Neuronal stem cell (in vitro differentiated cells): ENCODE measurements around the gene APPBP2.

Experiments used
- DNase-seq: peaks from one replicate; pipeline ENCODE4 v3.0.0-alpha.2; 2013; ENCODE audit warnings: low spot score
- H2AFZ ChIP-seq: one replicate; pipeline ENCODE4 v1.6.1; 2013; ENCODE audit warnings: mild to moderate bottlenecking, low read length, inconsistent platforms
- H2AK5ac ChIP-seq: 2 replicates; pipeline ENCODE4 v1.6.1; 2013; ENCODE audit warnings: low read depth, mild to moderate bottlenecking, inconsistent platforms, low read length, moderate library complexity, mixed read lengths
- H2BK120ac ChIP-seq: 2 replicates; pipeline ENCODE4 v1.6.1; 2013; ENCODE audit warnings: low read depth, mild to moderate bottlenecking, inconsistent platforms, low read length, moderate library complexity, mixed read lengths
- H2BK12ac ChIP-seq: one replicate; pipeline ENCODE4 v1.6.1; 2013; ENCODE audit warnings: low read length, inconsistent platforms
- H2BK15ac ChIP-seq: 2 replicates; pipeline ENCODE4 v1.6.1; 2013; ENCODE audit warnings: mild to moderate bottlenecking, low read length, inconsistent platforms, mixed read lengths
- H2BK5ac ChIP-seq: one replicate; pipeline ENCODE4 v1.6.1; 2013; ENCODE audit warnings: inconsistent platforms, mild to moderate bottlenecking, low read length, moderate library complexity
- H3K14ac ChIP-seq: one replicate; pipeline ENCODE4 v1.6.1; 2013; ENCODE audit warnings: low read length, inconsistent platforms
- H3K18ac ChIP-seq: 2 replicates; pipeline ENCODE4 v1.6.1; 2013; ENCODE audit warnings: low read length, inconsistent platforms
- H3K23ac ChIP-seq: 2 replicates; pipeline ENCODE4 v1.6.1; 2013; ENCODE audit warnings: low read depth, mild to moderate bottlenecking, mixed read lengths, low read length, inconsistent platforms; ENCODE audit not compliant: poor library complexity
- H3K27ac ChIP-seq: replicated peaks from 3 replicates; pipeline ENCODE4 v1.5.1; 2013; ENCODE audit warnings: low read length, inconsistent platforms
- H3K27me3 ChIP-seq, 3 experiments: 2 replicates each; pipeline ENCODE4 v1.6.1; 2013; ENCODE audit warnings: low read length in 3 of 3, mild to moderate bottlenecking in 2 of 3, inconsistent platforms in 1 of 3, low read depth in 1 of 3, mixed read lengths in 1 of 3, moderate library complexity in 1 of 3; ENCODE audit not compliant: control insufficient read depth in 3 of 3, insufficient read depth in 3 of 3
- H3K36me3 ChIP-seq, 2 donors: replicated peaks in 1 of 2; 2 replicates each; pipeline ENCODE4 v1.6.1; 2013; ENCODE audit warnings: low read length in 2 of 2; ENCODE audit not compliant: control insufficient read depth in 2 of 2, insufficient read depth in 2 of 2
- H3K4ac ChIP-seq: 2 replicates; pipeline ENCODE4 v1.6.1; 2013; ENCODE audit warnings: inconsistent platforms, mild to moderate bottlenecking, low read length, moderate library complexity
- H3K4me1 ChIP-seq, 2 donors: 1 replicate in 1 of 2; 2 replicates in 1 of 2; pipeline ENCODE4 v1.6.1; 2013; ENCODE audit warnings: low read length in 2 of 2, low read depth in 1 of 2; ENCODE audit not compliant: control insufficient read depth in 2 of 2, insufficient read depth in 1 of 2
- H3K4me2 ChIP-seq: one replicate; pipeline ENCODE4 v1.6.1; 2013; ENCODE audit warnings: mild to moderate bottlenecking, low read length, inconsistent platforms; ENCODE audit not compliant: insufficient read depth, poor library complexity, severe bottlenecking
- H3K4me3 ChIP-seq, 2 donors: 2 replicates each; pipeline ENCODE4 v1.5.1; 2013; ENCODE audit warnings: low read length in 2 of 2, mild to moderate bottlenecking in 2 of 2, inconsistent platforms in 1 of 2, moderate library complexity in 1 of 2
- H3K79me1 ChIP-seq: one replicate; pipeline ENCODE4 v1.6.1; 2013; ENCODE audit warnings: low read depth, mild to moderate bottlenecking, inconsistent platforms, low read length, moderate library complexity
- H3K9ac ChIP-seq: one replicate; pipeline ENCODE4 v1.6.1; 2013; ENCODE audit warnings: mild to moderate bottlenecking, low read depth, low read length, inconsistent platforms; ENCODE audit not compliant: poor library complexity
- H3K9me3 ChIP-seq, 2 donors: replicated peaks in 1 of 2; 2 replicates each; pipeline versions ENCODE3 to v1.6.1; 2013; ENCODE audit warnings: low read length in 2 of 2, mild to moderate bottlenecking in 2 of 2, inconsistent platforms in 1 of 2, low read depth in 1 of 2, mixed read lengths in 1 of 2, moderate library complexity in 1 of 2; ENCODE audit not compliant: control insufficient read depth in 2 of 2, insufficient read depth in 1 of 2
- H4K8ac ChIP-seq: one replicate; pipeline ENCODE4 v1.6.1; 2013; ENCODE audit warnings: low read depth, mild to moderate bottlenecking, inconsistent platforms, low read length, moderate library complexity
- H4K91ac ChIP-seq: one replicate; pipeline ENCODE4 v1.6.1; 2013; ENCODE audit warnings: low read length, low read depth, mild to moderate bottlenecking, inconsistent platforms; ENCODE audit not compliant: poor library complexity
- WGBS, 2 donors: extraction: QIAGEN DNeasy Blood & Tissue Kit; methylation state at CpG; one replicate each; pipeline ENCODE4 v1.1.7; 2013; ENCODE audit warnings: missing lambda C conversion rate in 2 of 2, mixed read lengths in 1 of 2; ENCODE audit not compliant: insufficient read length in 2 of 2, insufficient replicate concordance in 1 of 2; ENCODE audit errors: extremely low coverage in 2 of 2; 5-methylcytosine and 5-hydroxymethylcytosine counted together

The APPBP2 gene

DNA sequence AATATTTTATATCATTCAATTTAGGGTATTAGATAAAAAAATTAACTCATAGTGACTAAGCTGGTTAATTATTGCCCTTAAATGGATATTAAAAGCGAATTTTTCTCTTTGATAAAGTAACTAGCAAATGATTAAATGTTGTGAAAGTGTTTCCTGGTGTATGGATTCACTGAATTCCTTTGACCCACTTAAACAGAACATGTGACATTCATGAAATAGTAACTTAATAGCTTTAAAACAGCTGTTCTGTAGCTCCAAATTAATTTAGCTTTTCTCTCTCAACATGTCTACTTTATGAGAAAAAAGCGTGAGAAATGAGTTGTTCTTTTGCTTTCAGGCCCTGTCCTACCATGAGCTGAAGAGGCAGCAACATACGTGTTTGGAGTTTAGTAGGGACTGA is 36.4 kb upstream of the APPBP2 start:
- peaks cover 0 to 2% of the 10 kb centered on the region in 2 donors for H3K36me3 ChIP-seq
- no CpG with 5 or more reads among the region's 3 CpGs for WGBS, 2 donors
- no peak overlapping the region for H3K27ac ChIP-seq
- no peak overlapping the region for H2BK15ac ChIP-seq
- no peak for DNase-seq
- H3K14ac ChIP-seq: no peak overlapping the region
- no peaks in the 10 kb centered on the region for H3K27me3 ChIP-seq
- H2BK5ac ChIP-seq: no peak overlapping the region
- no peak overlapping the region for H3K4me2 ChIP-seq
- no peak overlapping the region for H2BK120ac ChIP-seq
- H3K79me1 ChIP-seq: no peaks in the 10 kb centered on the region
- H4K91ac ChIP-seq: no peak overlapping the region
- no peak overlapping the region for H2AK5ac ChIP-seq
- H3K4me3 ChIP-seq: no peak overlapping the region
- H2BK12ac ChIP-seq: no peak overlapping the region
- H3K23ac ChIP-seq: no peak overlapping the region
- H3K9ac ChIP-seq: no peak overlapping the region
- H3K4ac ChIP-seq: no peak overlapping the region
- H3K4me1 ChIP-seq: no peaks in the 10 kb centered on the region
- H3K9me3 ChIP-seq: peaks cover 8 to 11% of the 10 kb centered on the region in 2 donors
- no peak overlapping the region for H2AFZ ChIP-seq
- no peak overlapping the region for H3K18ac ChIP-seq
- no peak overlapping the region for H4K8ac ChIP-seq

GRCh38 chr17:60560860-60561257 is 34.8 kb upstream of the APPBP2 start:
- DNase-seq: no peak
- Histone ChIP-seq H3K9ac (no peak overlapping the region), H2AK5ac (no peak overlapping the region), H3K27me3 (no peaks in the 10 kb centered on the region), H3K4me3 (no peak overlapping the region), H2BK120ac (no peak overlapping the region), H2BK5ac (no peak overlapping the region), H3K4me2 (no peak overlapping the region), H4K91ac (no peak overlapping the region), H2AFZ (no peak overlapping the region), H3K36me3 (peaks cover 0 to 2% of the 10 kb centered on the region in 2 donors), H3K79me1 (no peaks in the 10 kb centered on the region), H3K23ac (no peak overlapping the region), H3K9me3 (peaks cover 9 to 18% of the 10 kb centered on the region in 2 donors), H3K27ac (no peak overlapping the region), H3K4ac (no peak overlapping the region), H3K18ac (no peak overlapping the region), H4K8ac (no peak overlapping the region), H3K4me1 (no peaks in the 10 kb centered on the region), H3K14ac (no peak overlapping the region), H2BK15ac (no peak overlapping the region), H2BK12ac (no peak overlapping the region)
- no CpG with 5 or more reads among the region's 11 CpGs for WGBS, 2 donors

DNA sequence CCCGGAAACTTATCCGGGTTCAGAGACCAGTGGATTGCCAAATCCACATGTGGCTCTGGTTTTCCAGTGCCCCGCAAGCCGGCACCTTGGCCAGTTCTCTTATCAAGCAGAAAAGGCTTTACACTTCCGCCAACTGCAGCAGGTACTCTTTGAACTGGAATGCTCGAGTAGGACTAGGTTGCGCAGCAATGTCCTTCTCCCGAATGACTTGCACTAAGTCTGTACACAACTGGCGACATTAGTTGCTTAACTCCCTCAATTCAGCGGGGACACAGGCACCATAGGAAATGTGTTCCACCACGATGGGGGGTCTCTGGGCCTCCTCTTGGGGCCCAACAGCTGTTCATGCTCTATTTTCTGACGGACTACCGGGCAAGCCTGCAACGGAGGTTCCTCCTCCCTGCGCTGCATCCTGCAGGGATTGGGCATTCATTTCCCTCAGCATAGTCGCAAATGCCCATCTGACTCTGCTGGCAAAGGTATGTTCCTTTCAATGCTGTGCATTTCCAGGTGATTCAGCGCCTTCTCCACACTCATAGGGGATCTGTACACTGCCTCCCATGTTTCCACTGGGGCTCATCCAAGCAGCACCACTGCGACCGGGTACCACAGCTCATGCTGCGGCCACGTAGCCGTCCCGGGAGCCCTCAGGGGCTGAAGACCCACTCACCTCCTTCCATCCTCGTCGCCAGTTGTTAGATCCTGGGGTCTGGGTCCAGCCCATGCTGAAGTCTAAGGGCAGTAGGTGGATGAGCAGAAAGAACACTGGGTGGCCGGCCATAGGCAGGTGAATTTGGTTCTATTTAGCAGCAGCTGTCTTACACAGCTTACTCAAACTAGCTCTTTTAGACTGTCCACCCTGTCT is 34.2 kb upstream of the APPBP2 start:
- Histone ChIP-seq H3K4me3 (no peak overlapping the region), H2BK12ac (no peak overlapping the region), H2AK5ac (no peak overlapping the region), H4K91ac (no peak overlapping the region), H3K27me3 (no peaks in the 10 kb centered on the region), H3K9ac (no peak overlapping the region), H3K36me3 (peaks cover 0 to 2% of the 10 kb centered on the region in 2 donors), H3K4ac (no peak overlapping the region), H3K18ac (peak overlapping the region; percentile 8), H3K14ac (no peak overlapping the region), H3K79me1 (no peaks in the 10 kb centered on the region), H3K4me1 (no peaks in the 10 kb centered on the region), H3K4me2 (no peak overlapping the region), H2AFZ (no peak overlapping the region), H2BK15ac (no peak overlapping the region), H3K23ac (no peak overlapping the region), H3K27ac (no peak overlapping the region), H2BK5ac (no peak overlapping the region), H2BK120ac (no peak overlapping the region), H4K8ac (no peak overlapping the region), H3K9me3 (peaks cover 9 to 18% of the 10 kb centered on the region in 2 donors)
- no CpG with 5 or more reads among the region's 26 CpGs for WGBS, 2 donors
- no peak for DNase-seq

DNA sequence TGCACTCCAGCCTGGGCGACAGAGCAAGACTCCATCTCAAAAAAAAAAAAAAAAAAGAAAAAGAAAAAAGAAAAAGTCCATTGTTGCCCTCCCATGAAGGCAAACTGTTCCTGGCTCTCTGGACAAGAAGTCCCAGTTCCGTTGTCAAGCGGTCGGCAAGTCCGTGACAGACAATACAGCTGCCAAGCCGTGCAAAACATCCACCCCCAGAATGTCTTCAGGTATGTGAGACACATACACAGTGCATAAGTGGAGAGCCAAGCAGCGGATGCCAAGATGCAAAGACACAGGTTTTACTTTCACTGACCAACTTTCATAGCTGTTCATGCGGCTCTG is 33.6 kb upstream of the APPBP2 start:
- Histone ChIP-seq H3K9ac (no peak overlapping the region), H3K14ac (no peak overlapping the region), H3K23ac (no peak overlapping the region), H3K4ac (no peak overlapping the region), H2AK5ac (no peak overlapping the region), H3K9me3 (peaks cover 12 to 18% of the 10 kb centered on the region in 2 donors), H3K18ac (no peak overlapping the region), H3K27me3 (no peaks in the 10 kb centered on the region), H3K27ac (no peak overlapping the region), H2BK12ac (no peak overlapping the region), H2BK15ac (no peak overlapping the region), H2BK5ac (no peak overlapping the region), H3K4me2 (no peak overlapping the region), H3K4me1 (no peaks in the 10 kb centered on the region), H4K91ac (no peak overlapping the region), H2BK120ac (no peak overlapping the region), H3K79me1 (no peaks in the 10 kb centered on the region), H3K36me3 (peaks cover 0 to 2% of the 10 kb centered on the region in 2 donors), H2AFZ (no peak overlapping the region), H3K4me3 (no peak overlapping the region), H4K8ac (no peak overlapping the region)
- WGBS, 2 donors: no CpG with 5 or more reads among the region's 8 CpGs
- DNase-seq: no peak
